GM21367 (cell line): ENCODE results near the gene NDC1.

Source experiments
- ATAC-seq: cut with Tn5 transposase; IDR thresholded peaks from one replicate; pipeline ENCODE4 v1.9.1; 2021; ENCODE audit not compliant: unreplicated experiment

Gene NDC1

DNA sequence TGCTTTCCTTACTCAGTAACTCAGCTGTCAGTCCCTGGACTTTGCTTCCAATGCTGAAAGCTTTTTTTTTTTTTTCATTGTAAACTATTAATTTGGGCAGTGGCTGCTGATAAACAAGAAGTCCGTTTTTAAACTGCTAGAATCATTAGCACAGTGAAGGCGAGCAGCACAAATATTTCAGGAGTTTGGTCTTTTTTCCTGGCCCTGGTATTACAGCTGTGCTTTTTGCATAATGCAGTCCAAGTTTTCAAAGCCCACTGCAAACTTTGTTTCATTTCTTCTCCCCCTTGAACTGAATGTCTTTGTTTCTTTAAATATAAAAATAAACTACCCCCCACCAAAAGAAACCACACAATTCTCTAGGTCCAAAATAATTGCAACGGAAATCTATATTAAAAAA, 105.7 kb downstream of the NDC1 start:
- ATAC-seq, result no peak

DNA sequence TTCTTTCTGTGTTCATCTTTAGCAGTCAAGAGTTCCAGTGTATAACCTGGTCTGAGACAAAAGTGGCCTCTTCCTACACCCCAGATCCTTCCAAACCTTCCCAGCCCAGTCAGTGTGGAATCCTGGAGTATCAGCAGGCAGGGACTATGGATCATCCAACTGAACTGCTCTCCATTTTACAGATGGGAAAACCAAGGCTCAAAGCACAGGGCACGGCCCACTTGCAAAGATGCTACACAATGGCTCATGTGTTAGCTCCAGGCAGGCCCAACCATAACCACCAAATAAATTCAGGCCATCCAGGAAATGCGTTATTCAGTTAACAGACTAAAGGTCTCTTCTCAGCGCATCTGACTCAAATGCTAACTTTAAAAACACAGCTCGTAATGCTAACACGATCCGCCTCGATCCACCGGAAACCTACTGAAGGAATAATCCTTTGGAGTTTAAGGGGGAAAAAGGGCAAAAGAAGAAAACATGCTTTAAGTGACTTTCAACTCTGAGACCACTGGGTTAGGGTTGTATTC, 106.3 kb downstream of the NDC1 start:
- ATAC-seq, result no peak

DNA sequence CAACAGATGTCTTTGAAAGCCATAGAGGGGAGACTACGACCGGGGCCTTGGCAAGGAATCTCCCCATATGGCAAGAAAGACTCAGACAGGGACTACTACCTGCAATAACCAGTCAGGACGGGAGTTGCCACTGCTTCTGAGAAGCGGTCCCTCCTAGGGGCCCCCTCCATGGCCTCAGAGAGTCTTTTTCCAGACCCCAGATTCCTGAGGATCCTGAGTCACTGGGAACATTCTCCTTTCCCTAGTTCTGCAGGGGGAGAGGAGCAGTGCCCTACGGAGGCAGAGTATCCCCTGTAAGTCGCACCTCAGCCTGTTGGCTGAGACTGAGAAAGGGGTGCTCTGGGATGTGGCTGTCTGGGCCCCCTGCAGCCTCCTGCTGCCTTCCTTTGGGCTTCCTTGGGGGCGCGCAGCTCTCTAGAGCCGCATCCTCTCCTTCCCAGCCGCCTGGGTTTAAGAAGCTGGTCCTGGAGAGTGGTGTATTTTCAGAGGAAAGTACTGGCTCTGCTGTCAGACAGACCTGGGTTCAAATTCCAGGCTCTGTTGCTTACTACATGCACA, 107.0 kb downstream of the NDC1 start:
- no peak for ATAC-seq

DNA sequence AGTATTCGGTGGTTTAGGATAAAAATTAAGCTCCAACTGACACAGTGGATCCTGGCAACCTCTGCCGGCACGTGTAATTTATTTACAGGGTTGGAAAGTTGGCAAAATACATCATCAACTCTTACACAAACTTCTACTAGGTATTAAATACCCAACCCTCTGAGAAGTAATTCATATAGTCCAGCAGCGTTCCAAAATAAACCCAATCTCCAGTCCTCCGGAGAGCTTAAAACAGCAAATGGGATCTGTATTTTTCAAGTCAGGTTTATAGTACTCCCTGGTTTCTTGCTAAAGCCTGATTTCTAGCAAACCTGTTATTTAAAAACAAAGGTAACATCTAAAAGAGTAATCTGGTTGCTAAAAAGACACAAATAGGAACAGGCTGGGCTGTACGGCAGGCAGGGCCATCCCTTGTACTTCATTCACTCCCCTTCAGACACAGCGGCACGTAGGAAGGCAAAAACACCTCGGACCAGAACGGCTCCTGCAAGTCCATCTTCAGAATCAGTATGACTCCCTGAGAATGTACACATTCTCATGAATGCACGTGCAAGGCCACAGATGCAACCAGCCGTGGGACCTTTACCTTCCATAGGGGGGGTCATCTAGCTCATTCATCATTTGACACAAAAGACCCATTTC, 107.8 kb downstream of the NDC1 start:
- ATAC-seq, result no peak

DNA sequence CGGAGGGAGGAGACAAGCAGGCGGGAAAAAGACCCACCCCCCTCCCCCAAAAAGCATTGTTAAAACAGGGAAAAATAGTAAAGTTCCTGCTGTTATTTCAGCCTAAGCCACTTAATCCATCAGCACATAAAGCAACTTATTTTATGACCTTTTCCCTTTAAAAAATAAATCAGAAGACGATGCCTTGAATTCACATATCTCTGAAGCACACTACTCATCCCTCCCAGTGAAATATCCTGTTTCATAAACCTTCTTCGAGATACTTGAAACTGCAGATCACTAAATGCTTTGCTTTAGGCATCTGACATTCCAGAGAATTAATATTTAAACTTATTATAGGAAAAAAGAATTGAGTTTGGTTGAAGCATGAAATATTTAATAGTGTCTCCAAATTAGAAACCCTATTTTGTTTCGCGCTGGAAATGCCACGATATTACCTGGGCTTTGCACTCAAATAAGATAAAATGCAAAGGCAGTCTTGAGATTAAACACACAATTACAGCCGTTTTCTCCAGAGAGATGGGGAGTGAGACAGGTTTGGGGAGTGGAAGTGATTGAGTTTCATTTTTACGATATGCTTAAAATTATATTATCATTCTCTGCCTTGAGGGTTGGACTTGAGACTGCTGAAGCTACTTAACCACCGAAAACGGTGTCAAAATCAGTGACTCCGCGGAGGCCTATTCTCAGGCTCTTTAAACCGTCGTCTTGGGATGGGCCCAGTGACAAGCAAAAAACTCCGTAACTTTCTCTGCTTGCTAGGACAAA, 108.5 kb downstream of the NDC1 start:
- no peak for ATAC-seq

DNA sequence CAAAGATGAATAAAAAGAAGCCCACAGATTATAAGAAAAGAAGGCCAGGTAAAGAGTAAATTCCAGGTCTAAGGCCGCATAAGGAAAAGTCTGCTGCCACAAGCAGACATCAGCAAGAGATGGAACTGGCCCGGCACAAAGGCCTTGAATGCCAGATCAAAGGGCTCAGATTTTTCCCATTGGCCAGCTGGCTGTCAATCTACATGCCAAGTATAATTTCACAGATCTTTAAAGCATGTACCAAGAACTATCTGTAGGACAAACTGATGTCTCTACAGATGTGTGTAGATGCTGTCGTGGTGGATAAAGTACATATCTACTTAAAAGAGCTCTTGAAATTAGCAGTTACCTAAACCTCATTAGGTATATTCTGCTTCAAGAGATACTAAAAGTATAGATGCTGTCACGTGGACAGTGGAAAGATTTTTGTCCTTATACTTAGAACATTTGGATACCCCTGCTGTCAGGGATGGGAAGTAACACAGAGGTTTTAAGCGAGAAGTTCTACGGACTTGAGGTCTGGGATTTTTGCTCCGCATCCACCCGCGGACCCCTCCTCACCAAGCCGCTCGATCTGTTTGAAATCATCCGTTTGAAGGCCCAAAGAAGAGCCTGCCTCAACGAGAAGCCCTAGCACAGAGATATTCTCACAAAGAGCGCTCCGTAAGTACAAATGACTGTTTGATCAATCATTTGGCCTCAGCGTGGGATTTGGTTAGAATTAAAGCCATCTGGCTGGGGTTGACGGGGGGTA, 109.2 kb downstream of the NDC1 start:
- no peak for ATAC-seq

DNA sequence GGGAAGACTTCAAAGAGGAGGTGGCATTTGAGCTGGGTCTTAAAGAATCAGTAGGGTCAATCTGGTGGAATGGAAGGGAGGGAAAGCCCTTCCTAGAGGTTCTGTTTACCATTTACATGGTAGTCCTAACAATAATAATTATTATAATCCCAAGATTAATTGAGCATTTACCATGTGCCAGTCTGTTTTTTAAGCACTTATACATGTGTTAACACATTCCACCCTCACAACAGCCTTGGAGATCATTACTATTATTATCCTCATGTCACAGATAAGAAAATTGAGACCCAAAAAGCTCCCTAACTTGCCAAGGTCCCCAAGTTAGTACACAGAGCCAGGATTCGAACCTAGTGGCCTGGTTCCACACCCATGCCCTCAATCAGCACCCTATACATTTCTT, 109.9 kb downstream of the NDC1 start:
- no peak for ATAC-seq

DNA sequence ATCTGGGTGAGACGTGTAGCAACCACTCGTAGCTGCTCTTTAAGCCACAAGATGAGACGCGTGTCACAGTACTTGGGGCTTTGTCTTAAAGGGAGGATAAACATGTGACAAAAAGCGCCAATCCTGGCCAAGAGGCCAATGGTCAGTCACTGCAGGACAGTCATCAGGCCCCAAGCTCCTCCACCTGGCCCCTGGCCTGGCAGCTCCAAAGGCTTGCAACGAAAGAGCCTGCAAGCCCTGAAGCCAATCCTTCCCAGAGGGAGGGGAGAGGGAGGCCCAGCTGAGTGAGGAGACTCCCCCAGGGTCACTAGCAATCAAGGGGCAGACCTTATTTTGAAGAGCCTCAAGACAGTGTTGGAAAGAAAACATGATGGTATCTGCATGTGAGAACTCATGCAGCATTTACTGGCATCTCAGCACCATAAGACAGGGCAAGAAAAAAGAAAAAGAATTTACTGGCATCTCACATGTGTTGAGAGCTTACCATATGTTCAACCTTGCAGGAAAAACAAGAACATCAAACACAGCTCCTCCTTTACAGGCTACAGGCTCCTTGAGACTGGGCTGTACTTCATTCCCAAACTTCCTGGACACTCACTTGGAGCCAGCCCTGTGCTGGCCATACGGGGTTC, 110.5 kb downstream of the NDC1 start:
- ATAC-seq, result no peak

DNA sequence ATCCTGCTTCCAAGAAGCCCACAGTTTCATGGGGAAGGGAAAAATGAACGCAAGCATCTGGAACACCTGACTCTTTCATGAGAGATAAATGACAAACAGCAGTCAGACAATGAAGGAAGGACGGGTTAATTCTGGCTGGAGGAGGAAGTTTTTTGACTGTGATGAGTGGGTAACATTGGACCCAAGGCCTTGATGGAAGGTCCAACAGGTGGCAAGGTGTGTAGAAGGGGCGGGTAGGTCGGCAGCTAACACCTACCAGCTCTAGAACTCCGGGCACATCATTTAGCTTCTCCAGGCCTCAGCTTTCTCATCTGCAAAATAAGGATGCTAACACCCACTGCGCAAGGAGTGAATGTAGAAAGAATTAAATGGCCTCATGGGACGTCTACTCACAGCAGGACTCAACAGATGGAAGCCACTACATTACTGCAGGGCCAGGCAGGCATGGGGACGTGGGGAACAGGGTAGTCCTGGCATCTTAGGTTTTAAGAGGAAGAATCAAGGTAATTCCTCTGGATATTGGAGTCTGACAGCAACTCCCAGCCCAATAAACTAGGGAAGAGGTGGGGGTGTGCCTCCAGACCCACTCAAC, 112.0 kb downstream of the NDC1 start:
- no peak for ATAC-seq

DNA sequence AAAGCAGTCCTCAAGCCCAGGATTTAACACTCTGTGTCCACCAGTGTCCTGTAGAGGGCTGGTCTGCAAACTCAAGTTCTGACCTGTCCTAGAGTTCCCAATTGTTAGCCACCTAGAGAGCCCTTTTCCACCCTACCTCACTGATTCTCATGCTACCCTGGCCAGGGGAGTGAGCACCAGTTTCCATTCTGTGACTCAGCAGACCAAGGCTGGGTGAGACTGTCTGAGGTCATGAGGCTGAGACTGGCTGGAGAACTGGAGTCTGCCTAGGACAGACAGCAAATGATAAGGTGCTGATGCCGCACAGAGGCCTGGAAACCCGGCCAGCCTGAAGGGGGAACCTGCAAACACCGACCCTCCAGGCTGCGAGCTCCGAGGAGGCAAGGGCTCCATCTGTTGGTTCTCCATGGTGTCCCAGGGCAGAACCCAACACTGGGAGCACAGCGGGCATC, 112.8 kb downstream of the NDC1 start:
- no peak for ATAC-seq

DNA sequence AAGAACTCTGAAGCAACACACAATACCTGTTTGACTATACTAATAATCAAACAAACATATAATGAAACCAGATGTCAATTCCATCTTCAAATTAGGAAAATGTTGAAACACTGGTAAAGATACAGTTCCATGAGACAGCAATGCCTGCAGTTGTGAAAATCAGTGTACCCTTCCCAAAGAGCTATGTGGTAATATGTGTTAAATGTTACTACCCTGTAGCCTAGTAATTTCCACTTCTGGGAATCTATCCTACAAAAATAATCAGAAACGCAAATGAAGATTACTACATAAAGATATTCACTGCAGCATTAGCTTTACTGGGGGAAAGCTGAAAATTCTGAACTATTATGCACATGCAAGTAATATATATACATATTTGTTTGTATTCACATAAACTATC, 116.1 kb downstream of the NDC1 start:
- no peak for ATAC-seq

DNA sequence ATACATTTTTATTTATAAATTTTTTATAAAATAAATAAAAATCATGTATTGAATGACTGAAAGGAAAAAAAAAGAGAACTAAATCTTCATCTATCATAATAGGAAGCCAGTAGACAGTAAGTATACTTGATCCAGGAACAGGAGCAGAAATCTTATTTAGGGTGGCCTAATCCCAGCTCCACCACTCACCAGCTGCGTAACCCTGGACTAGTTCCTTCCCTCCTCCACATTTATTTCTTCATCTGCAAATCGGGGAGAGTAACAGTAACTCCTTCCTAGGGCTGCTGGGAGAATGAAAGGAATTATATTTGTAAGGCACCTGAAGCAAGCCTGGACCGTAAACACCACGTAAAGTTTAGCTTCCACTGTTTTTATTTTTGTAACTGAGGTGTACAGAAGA, 117.0 kb downstream of the NDC1 start:
- ATAC-seq, result no peak

DNA sequence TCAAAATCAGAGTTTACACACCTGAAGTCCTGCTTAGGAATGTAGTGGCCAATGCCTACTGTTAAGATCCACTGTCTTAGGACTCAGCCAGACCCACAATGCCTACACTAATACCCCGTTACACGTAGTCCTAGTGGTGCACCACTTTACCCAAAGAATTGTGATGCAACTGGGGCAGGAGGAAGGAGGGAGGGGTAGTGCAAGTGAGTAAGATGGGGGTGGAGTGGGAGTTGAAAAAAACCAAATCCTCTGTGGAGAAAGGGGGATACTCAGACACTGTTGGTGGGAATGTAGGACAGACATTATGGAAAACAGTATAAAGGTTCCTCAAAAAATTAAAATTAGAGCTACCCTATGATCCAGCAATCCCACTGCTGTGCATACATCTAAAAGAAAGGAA, 118.6 kb downstream of the NDC1 start:
- no peak for ATAC-seq

DNA sequence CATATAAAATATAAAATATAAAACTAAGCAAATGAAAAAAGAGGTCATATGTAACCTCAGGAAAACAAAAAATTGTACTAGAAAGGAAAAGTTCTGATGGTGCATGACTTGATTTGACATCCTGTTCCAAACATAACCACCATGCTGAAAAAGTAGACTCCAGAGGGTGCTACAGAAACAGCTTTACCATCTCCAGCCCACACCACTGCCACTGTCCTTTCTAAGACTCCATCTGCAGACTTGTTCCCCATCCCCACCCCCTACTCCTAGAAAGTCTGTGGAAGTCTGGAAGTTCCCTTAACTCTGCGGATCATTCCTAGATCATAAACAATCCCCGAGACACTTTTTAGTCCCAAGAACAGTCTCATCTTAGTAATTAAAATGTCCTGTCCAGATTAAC, 119.7 kb downstream of the NDC1 start:
- no peak for ATAC-seq

DNA sequence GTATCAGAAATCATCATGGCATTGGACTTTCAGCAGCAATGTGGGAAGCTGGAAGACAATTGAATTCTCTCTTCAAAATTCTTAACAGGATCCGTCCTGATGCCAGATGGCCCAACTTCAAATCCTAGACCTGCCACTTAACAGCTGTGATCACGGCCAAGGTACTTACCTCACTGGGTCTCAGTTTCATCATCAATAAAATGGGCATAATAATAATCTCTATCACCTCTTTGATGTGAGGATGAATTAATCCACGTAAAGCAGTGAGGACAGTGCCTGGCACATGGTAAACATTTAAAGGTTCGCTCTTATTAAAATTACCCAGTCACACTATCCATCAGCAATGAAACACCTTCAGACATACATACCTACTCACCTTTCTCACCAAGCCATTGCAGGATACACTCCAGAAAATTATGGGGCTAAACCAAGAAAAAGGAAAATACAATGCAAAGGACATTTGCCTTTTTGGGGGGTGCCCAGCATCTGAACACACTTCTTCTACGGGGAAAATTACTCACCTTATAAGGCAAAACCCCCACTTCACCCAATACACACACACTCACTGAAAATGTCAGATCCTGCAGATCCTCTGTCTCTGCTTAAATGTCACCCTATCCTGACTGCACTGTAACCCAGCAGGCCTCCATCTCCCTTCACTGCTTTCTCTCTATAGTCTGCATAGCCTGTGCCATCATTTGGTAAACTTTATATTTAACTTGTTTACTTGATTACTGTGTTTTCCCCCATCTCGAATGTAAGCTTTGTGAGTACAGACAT, 120.9 kb downstream of the NDC1 start:
- no peak for ATAC-seq

DNA sequence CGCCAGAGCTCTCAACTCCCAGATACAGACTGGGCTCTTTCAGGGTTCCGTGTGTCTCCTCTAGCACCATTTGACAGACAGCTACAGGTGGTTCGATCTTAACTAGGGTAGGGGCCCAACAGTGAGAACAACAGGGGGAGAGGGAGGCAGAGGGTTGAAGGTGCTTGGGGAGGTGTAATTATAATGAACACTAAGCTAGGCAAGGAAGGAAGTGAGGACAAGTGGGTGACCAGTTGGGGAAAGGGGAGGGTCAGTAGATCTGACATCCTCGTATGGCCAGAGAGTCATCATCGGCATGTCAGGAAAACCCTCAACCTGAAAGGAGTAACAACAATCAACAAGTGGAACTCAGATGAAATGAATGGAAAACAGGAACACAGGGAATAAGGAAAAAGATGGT, 121.9 kb downstream of the NDC1 start:
- ATAC-seq, result no peak

DNA sequence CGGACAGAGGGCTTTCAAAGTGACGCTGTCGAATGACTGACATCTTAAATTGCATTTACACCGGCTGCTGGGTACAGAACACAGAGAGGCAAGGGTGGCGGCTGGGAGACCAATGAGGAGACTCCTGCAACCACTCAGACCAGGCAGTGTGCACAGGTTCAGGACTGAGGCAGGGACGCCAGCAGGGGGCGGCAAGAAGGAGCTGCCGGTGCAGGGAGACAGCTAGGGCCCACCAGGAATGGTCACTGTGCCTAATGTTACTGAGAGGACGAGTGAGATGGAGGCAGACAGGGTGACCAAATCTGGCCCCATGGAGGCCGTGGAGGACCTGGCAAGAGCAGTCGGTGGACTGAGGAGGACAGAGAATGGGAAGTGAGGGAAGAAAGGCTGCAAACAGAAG, 122.6 kb downstream of the NDC1 start:
- ATAC-seq, result no peak
